Kidney epithelial cell (primary cell): ENCODE measurements around the gene PTX4. TPM values are rescaled to one million over a fixed set of nuclear protein-coding genes. Genes with fewer than 3 reads are reported as not detected.
"Not testable (repeated sequence)": the region's sequence is repeated elsewhere in the genome, so short reads cannot be mapped to it uniquely, and the experiment has no call there.

Experiments used
- DNase-seq: peaks from one replicate; pipeline ENCODE4 v3.0.0-alpha.2; 2010; ENCODE audit warnings: low read depth
- H3K27me3 ChIP-seq: 2 replicates; pipeline ENCODE4 v1.6.0; 2011; ENCODE audit warnings: low read length; ENCODE audit not compliant: control insufficient read depth, insufficient read depth
- H3K36me3 ChIP-seq: 2 replicates; pipeline ENCODE4 v1.5.1; 2011; ENCODE audit warnings: low read length; ENCODE audit not compliant: control insufficient read depth, insufficient read depth
- H3K4me3 ChIP-seq: 2 replicates; pipeline ENCODE4 v1.5.1; 2011; ENCODE audit warnings: low read depth, mild to moderate bottlenecking, control low read depth, low read length
- total RNA-seq: library from RNA; depleted of rRNA; stranded (reverse); fragments of >200 nt; gene quantifications from 2 replicates; pipeline ENCODE4 v1.2.3, GENCODE V29; 2015
- TF ChIP-seq, protein P1 (sequence below): IDR thresholded peaks from 2 replicates; pipeline ENCODE4 v1.5.1; 2011; ENCODE audit warnings: mild to moderate bottlenecking, moderate library complexity, low read length, control low read depth, inconsistent platforms; ENCODE audit not compliant: insufficient read depth, poor library complexity, severe bottlenecking

PTX4 gene
- total RNA-seq, 1 donor from 2014 or later, result not detected

- TF ChIP-seq, protein P1, sequence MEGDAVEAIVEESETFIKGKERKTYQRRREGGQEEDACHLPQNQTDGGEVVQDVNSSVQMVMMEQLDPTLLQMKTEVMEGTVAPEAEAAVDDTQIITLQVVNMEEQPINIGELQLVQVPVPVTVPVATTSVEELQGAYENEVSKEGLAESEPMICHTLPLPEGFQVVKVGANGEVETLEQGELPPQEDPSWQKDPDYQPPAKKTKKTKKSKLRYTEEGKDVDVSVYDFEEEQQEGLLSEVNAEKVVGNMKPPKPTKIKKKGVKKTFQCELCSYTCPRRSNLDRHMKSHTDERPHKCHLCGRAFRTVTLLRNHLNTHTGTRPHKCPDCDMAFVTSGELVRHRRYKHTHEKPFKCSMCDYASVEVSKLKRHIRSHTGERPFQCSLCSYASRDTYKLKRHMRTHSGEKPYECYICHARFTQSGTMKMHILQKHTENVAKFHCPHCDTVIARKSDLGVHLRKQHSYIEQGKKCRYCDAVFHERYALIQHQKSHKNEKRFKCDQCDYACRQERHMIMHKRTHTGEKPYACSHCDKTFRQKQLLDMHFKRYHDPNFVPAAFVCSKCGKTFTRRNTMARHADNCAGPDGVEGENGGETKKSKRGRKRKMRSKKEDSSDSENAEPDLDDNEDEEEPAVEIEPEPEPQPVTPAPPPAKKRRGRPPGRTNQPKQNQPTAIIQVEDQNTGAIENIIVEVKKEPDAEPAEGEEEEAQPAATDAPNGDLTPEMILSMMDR, result no peak
- no peak overlapping the region for H3K4me3 ChIP-seq
- DNase-seq, result no peak
- H3K27me3 ChIP-seq, result no peaks in the 10 kb centered on the region
- no peaks in the 10 kb centered on the region for H3K36me3 ChIP-seq
Measured at GRCh38 chr16:1485847-1486496, 2.8 kb downstream of the PTX4 start.

GRCh38 chr16:1481906-1482835, 6.6 kb downstream of the PTX4 start:
- no peaks in the 10 kb centered on the region for H3K36me3 ChIP-seq
- no peaks in the 10 kb centered on the region for H3K27me3 ChIP-seq
- peak; percentile 41 for DNase-seq
- no peak overlapping the region for H3K4me3 ChIP-seq
- TF ChIP-seq, protein P1, result no peak

DNA sequence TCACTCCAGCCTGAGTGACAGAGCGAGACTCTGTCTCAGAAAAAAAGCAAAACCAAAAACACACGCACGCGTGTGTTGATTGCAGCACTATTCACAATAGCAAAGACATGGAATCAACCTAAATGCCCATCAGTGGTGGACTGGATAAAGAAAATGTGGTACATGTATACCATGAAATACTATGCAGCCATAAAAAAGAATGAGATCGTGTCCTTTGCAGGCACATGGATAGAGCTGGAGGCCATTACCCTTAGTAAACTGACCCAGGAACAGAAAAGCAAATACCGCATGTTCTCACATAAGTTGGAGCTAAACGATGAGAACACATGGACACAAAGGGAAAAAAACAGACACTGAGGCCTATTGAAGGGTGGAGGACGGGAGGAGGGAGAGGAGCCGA, 9.8 kb downstream of the PTX4 start:
- not testable (repeated sequence) for H3K27me3 ChIP-seq, H3K4me3 ChIP-seq, H3K36me3 ChIP-seq, DNase-seq

DNA sequence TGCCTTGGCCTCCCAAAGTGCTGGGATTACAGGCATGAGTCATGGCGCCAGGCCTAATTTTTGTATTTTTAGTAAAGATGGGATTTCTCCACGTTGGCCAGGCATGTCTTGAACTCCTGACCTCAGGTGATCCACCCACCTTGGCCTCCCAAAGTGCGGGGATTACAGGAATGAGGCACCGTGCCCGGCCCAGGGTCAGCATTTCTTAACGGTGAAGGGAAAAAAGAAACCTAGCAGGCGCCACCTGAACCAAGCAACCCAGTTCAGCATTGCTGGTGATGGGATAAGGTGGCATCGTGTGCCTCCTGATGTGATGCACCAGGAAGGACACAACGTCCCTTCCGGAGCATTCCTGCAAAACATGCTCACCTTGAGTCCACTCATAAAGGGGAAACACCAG, 11.7 kb downstream of the PTX4 start:
- TF ChIP-seq, protein P1, result no peak
- no peak overlapping the region for H3K4me3 ChIP-seq
- H3K36me3 ChIP-seq, result no peaks in the 10 kb centered on the region
- no peak for DNase-seq
- no peaks in the 10 kb centered on the region for H3K27me3 ChIP-seq

GRCh38 chr16:1475552-1476114, 13.1 kb downstream of the PTX4 start:
- no peaks in the 10 kb centered on the region for H3K27me3 ChIP-seq
- no peaks in the 10 kb centered on the region for H3K36me3 ChIP-seq
- TF ChIP-seq, protein P1, result no peak
- peak overlapping the region; percentile 84 for H3K4me3 ChIP-seq
- no peak for DNase-seq
